BJ (cell line): ENCODE data around the gene PDE1C. TPM values are rescaled to one million over a fixed set of nuclear protein-coding genes. Genes with fewer than 3 reads are reported as not detected.
"Not testable (repeated sequence)": the region's sequence is repeated elsewhere in the genome, so short reads cannot be mapped to it uniquely, and the experiment has no call there.

Experiments used
- CTCF ChIA-PET: fragments of 350-600 bp; formaldehyde crosslinking; extraction: SDS; loops from one replicate; lab custom pipeline; 2021; ENCODE audit warnings: antibody characterized with exemption, inconsistent platforms; lab: Yijun Ruan, JAX
- POLR2A ChIA-PET: fragments of 300-600 bp; sonication (Branson Sonifier 250); formaldehyde crosslinking; extraction: SDS; loops from one replicate; lab custom pipeline; 2021; ENCODE audit warnings: antibody characterized with exemption; lab: Charles Lee
- DNase-seq: peaks from one replicate; pipeline ENCODE4 v3.0.0-alpha.2; 2011; ENCODE audit warnings: low read depth
- H3K27me3 ChIP-seq: 2 replicates; pipeline ENCODE4 v1.6.0; 2011; ENCODE audit warnings: low read length; ENCODE audit not compliant: control insufficient read depth, insufficient read depth
- H3K36me3 ChIP-seq: 2 replicates; pipeline ENCODE4 v1.5.1; 2011; ENCODE audit warnings: low read length; ENCODE audit not compliant: control insufficient read depth, insufficient read depth
- H3K4me3 ChIP-seq: 2 replicates; pipeline ENCODE4 v1.5.1; 2011; ENCODE audit warnings: low read depth, mild to moderate bottlenecking, control low read depth, low read length
- polyA plus RNA-seq: library from polyadenylated mRNA; depleted of rRNA; stranded (reverse); fragments of >200 nt; gene quantifications from 2 replicates; pipeline ENCODE4 v1.2.3, GENCODE V29; 2011
- TF ChIP-seq, protein P1 (sequence below): IDR thresholded peaks from 2 replicates; pipeline ENCODE4 v1.5.1; 2011; ENCODE audit warnings: low read depth, mild to moderate bottlenecking, control low read depth, inconsistent platforms, low read length, moderate library complexity; ENCODE audit not compliant: insufficient read depth

The PDE1C gene
- polyA plus RNA-seq, 1 experiment: 19.6 TPM

DNA sequence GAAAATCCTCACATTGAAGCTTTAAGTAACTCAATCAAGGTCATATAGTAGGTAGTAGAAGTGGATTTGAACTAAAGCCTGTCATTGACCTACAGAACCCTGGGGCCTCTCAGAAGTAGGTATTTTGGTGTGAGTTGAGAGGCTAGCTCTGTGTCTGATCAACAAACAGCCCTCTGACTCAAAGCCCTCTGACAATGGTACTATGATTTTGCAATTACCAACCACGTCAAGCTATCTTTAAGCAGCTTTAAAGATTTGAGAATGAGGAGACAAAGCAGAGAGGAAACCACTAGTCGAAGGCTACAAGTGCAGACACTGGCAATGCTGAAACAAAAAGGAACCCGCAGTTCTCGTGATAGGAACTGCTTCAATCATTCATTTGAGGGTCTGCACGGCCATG, 19.0 kb upstream of the PDE1C start:
- ChIA-PET CTCF (interaction anchor here (0.7 to 1.2 kb wide), 2 partner anchors 10 to 75 kb away, joined by 3 to 4 read pairs; no protein-coding TSS in a partner anchor), POLR2A (interaction anchor here (0.6 kb wide), 1 partner anchor 85 kb away, joined by 3 read pairs; no protein-coding TSS in a partner anchor)
- H3K36me3 ChIP-seq: no peaks in the 10 kb centered on the region
- TF ChIP-seq, protein P1, sequence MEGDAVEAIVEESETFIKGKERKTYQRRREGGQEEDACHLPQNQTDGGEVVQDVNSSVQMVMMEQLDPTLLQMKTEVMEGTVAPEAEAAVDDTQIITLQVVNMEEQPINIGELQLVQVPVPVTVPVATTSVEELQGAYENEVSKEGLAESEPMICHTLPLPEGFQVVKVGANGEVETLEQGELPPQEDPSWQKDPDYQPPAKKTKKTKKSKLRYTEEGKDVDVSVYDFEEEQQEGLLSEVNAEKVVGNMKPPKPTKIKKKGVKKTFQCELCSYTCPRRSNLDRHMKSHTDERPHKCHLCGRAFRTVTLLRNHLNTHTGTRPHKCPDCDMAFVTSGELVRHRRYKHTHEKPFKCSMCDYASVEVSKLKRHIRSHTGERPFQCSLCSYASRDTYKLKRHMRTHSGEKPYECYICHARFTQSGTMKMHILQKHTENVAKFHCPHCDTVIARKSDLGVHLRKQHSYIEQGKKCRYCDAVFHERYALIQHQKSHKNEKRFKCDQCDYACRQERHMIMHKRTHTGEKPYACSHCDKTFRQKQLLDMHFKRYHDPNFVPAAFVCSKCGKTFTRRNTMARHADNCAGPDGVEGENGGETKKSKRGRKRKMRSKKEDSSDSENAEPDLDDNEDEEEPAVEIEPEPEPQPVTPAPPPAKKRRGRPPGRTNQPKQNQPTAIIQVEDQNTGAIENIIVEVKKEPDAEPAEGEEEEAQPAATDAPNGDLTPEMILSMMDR: no peak
- no peaks in the 10 kb centered on the region for H3K27me3 ChIP-seq
- no peak overlapping the region for H3K4me3 ChIP-seq
- no peak for DNase-seq

DNA sequence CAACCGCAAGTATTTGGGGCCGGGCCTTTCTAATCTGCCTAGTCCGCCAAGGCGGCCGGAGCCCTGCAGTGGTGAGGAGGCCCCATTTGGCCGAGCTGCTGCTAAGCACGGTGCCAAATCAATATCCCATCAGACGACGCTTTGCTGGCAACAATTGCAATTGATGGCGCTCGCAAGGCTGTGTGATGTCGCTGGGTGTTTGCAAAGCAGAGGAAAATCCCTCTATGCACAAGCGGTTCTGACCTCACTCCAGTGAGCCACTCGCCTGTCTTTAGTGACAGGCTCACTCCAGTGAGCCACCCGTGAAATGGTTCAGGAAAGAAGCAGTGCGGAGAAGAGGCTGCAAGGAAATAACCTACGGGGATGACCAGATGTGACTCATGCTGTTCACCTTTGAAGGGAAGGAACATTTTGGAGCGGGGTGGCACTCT, 18.3 kb upstream of the PDE1C start:
- TF ChIP-seq, protein P1: no peak
- Histone ChIP-seq H3K4me3 (no peak overlapping the region), H3K27me3 (no peaks in the 10 kb centered on the region), H3K36me3 (no peaks in the 10 kb centered on the region)
- no peak for DNase-seq
- ChIA-PET POLR2A (no interaction called here), CTCF (interaction anchor here (1.2 kb wide), 2 partner anchors 14 to 76 kb away, joined by 3 to 4 read pairs; no protein-coding TSS in a partner anchor)

DNA sequence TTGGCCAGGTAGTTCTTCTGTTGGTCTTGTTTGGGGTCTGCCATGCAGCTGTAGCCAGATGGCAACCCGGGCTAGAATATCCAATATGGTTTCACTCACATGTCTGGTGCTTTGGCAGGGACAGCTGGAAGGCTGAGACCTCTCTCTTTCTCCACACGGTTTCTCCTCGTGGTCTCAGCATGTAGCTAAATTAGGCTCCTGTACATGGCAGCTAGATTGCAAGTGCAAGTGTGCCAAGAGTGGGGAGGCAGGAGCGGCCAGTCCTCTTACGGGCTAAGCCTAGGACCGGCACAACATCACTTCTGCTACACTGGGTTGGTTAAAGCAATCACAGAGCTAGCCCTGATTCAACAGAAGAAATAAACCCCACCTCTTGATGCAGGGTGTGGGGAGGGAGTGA, 9.3 kb upstream of the PDE1C start:
- Histone ChIP-seq H3K4me3 (no peak overlapping the region), H3K36me3 (no peaks in the 10 kb centered on the region), H3K27me3 (no peaks in the 10 kb centered on the region)
- ChIA-PET CTCF (interaction anchor here (1.0 kb wide), 1 partner anchor 10 kb away, joined by 3 read pairs; no protein-coding TSS in a partner anchor), POLR2A (no interaction called here)
- no peak for DNase-seq
- TF ChIP-seq, protein P1: no peak

DNA sequence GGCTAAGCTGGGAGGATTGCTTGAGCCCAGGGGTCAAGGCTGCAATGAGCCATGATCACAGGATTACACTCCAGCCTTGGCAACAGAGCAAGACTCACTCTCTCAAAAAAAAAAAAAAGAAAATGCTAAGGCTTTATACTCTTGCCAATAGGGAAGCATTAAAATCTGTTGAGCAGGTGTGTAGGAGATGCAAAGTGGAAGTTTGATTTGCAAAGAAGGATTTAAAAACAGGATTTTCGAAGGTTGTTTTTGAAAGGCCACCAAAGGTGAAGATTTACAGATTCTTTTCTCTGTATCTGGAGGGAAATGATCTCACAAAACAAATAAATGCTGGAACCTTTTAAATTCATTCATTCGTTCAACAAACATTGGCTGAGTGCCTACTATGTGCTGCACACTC, 8.6 kb upstream of the PDE1C start:
- Histone ChIP-seq H3K4me3 (no peak overlapping the region), H3K27me3 (no peaks in the 10 kb centered on the region), H3K36me3 (no peaks in the 10 kb centered on the region)
- DNase-seq: no peak
- TF ChIP-seq, protein P1: no peak
- ChIA-PET POLR2A (no interaction called here), CTCF (interaction anchor here (1.0 kb wide), 1 partner anchor 10 kb away, joined by 3 read pairs; no protein-coding TSS in a partner anchor)

DNA sequence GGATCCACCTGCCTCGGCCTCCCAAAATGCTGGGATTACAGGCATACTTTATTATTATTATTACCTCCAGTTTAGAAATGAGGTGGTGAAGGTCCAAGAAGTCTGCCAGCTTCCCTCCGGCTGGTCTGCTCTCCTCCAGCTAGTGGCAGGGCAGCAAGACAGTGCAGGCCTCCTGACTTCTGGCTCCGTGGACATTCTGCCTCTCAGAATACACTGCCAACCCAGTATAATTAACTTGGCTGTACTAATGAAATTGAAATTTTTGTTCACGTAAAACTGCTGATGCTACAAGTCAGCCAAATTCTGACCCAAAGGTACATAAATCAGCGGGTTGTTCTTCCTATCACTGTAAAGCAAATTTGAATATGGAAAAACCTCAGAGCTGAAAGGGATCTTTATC, 7.6 kb upstream of the PDE1C start:
- CTCF ChIA-PET: no interaction called here
- H3K27me3 ChIP-seq: no peaks in the 10 kb centered on the region
- no peak for DNase-seq
- TF ChIP-seq, protein P1: no peak
- POLR2A ChIA-PET: no interaction called here
- no peaks in the 10 kb centered on the region for H3K36me3 ChIP-seq
- H3K4me3 ChIP-seq: no peak overlapping the region

DNA sequence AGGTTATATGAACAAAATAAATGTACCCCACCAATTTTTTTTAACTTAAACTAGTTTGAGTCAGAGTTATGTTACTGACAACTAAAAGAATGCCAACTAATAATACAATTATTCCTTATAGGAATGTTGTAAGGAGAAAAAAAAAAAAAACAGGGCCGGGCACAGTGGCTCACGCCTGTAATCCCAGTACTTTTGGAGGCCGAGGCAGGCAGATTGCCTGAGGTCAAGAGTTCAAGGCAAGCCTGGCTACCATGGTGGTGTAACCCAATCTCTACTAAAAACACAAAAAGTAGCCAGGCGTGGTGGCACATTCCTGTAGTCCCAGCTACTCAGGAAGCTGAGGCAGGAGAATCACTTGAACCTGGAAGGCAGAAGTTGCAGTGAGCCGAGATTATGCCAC, 6.6 kb upstream of the PDE1C start:
- CTCF ChIA-PET, DNase-seq, H3K4me3 ChIP-seq, H3K36me3 ChIP-seq, H3K27me3 ChIP-seq: not testable (repeated sequence)
- POLR2A ChIA-PET: interaction anchor here (0.6 kb wide), 2 partner anchors 11 to 99 kb away, joined by 5 to 6 read pairs; no protein-coding TSS in a partner anchor
